Measurements from ENCODE around the gene SPANXD.
"Not testable (repeated sequence)": the region's sequence is repeated elsewhere in the genome, so short reads cannot be mapped to it uniquely, and the experiment has no call there.

Gene SPANXD

GRCh38 chrX:141698639-141699038 is at the start of gene SPANXD:
Gene SPANXD (minus strand): TSS chrX:141698739. CDS start chrX:141698405, 334 bp downstream.
- not testable (repeated sequence) for H3K9me3 ChIP-seq (ENCODE audit: control insufficient read depth in 2 of 2, low read length in 2 of 2); H3K4me1 ChIP-seq (ENCODE audit: control insufficient read depth in 2 of 2, insufficient read depth in 2 of 2, low read length in 2 of 2); H3K36me3 ChIP-seq (ENCODE audit: control insufficient read depth in 2 of 2, insufficient read depth in 2 of 2, low read length in 2 of 2); H3K27ac ChIP-seq (ENCODE audit: low read depth in 2 of 2, low read length in 2 of 2); H3K9ac ChIP-seq (ENCODE audit: low read depth in 1 of 2, low read length in 2 of 2); H3K27me3 ChIP-seq (ENCODE audit: control insufficient read depth in 2 of 2, insufficient read depth in 2 of 2, low read length in 2 of 2); H3K4me3 ChIP-seq (ENCODE audit: low read length in 2 of 2)

GRCh38 chrX:141742666-141743065 is 44.1 kb upstream of the SPANXD start:
- Histone ChIP-seq H3K4me1 (ENCODE audit: control insufficient read depth in 2 of 2, insufficient read depth in 2 of 2, low read length in 2 of 2) (no peaks in the 10 kb centered on the region), H3K36me3 (ENCODE audit: control insufficient read depth in 2 of 2, insufficient read depth in 2 of 2, low read length in 2 of 2) (no peaks in the 10 kb centered on the region), H3K27me3 (ENCODE audit: control insufficient read depth in 2 of 2, insufficient read depth in 2 of 2, low read length in 2 of 2) (no peaks in the 10 kb centered on the region), H3K4me3 (ENCODE audit: low read length in 2 of 2) (no peak overlapping the region), H3K27ac (ENCODE audit: low read depth in 2 of 2, low read length in 2 of 2) (no peak overlapping the region), H3K9ac (ENCODE audit: low read depth in 1 of 2, low read length in 2 of 2) (no peak overlapping the region), H3K9me3 (ENCODE audit: control insufficient read depth in 2 of 2, low read length in 2 of 2) (no peaks in the 10 kb centered on the region)

- Histone ChIP-seq H3K36me3 (ENCODE audit: control insufficient read depth in 2 of 2, insufficient read depth in 2 of 2, low read length in 2 of 2) (no peaks in the 10 kb centered on the region), H3K9me3 (ENCODE audit: control insufficient read depth in 2 of 2, low read length in 2 of 2) (no peaks in the 10 kb centered on the region), H3K4me3 (ENCODE audit: low read length in 2 of 2) (no peak overlapping the region), H3K9ac (ENCODE audit: low read depth in 1 of 2, low read length in 2 of 2) (no peak overlapping the region), H3K27me3 (ENCODE audit: control insufficient read depth in 2 of 2, insufficient read depth in 2 of 2, low read length in 2 of 2) (no peaks in the 10 kb centered on the region), H3K27ac (ENCODE audit: low read depth in 2 of 2, low read length in 2 of 2) (no peak overlapping the region), H3K4me1 (ENCODE audit: control insufficient read depth in 2 of 2, insufficient read depth in 2 of 2, low read length in 2 of 2) (no peaks in the 10 kb centered on the region)
Observed at GRCh38 chrX:141736656-141737055, 38.1 kb upstream of the SPANXD start.

- no peaks in the 10 kb centered on the region for H3K36me3 ChIP-seq (ENCODE audit: control insufficient read depth in 2 of 2, insufficient read depth in 2 of 2, low read length in 2 of 2)
- no peak overlapping the region for H3K4me3 ChIP-seq (ENCODE audit: low read length in 2 of 2)
- no peaks in the 10 kb centered on the region for H3K4me1 ChIP-seq (ENCODE audit: control insufficient read depth in 2 of 2, insufficient read depth in 2 of 2, low read length in 2 of 2)
- H3K9me3 ChIP-seq (ENCODE audit: control insufficient read depth in 2 of 2, low read length in 2 of 2) = no peaks in the 10 kb centered on the region
- no peaks in the 10 kb centered on the region for H3K27me3 ChIP-seq (ENCODE audit: control insufficient read depth in 2 of 2, insufficient read depth in 2 of 2, low read length in 2 of 2)
- H3K9ac ChIP-seq (ENCODE audit: low read depth in 1 of 2, low read length in 2 of 2) = no peak overlapping the region
- no peak overlapping the region for H3K27ac ChIP-seq (ENCODE audit: low read depth in 2 of 2, low read length in 2 of 2)
Observed at GRCh38 chrX:141733371-141733770, 34.8 kb upstream of the SPANXD start.

- no peaks in the 10 kb centered on the region for H3K36me3 ChIP-seq (ENCODE audit: control insufficient read depth in 2 of 2, insufficient read depth in 2 of 2, low read length in 2 of 2)
- no peaks in the 10 kb centered on the region for H3K27me3 ChIP-seq (ENCODE audit: control insufficient read depth in 2 of 2, insufficient read depth in 2 of 2, low read length in 2 of 2)
- H3K9ac ChIP-seq (ENCODE audit: low read depth in 1 of 2, low read length in 2 of 2) = no peak overlapping the region
- H3K4me1 ChIP-seq (ENCODE audit: control insufficient read depth in 2 of 2, insufficient read depth in 2 of 2, low read length in 2 of 2) = no peaks in the 10 kb centered on the region
- H3K9me3 ChIP-seq (ENCODE audit: control insufficient read depth in 2 of 2, low read length in 2 of 2) = no peaks in the 10 kb centered on the region
- H3K27ac ChIP-seq (ENCODE audit: low read depth in 2 of 2, low read length in 2 of 2) = no peak overlapping the region
- no peak overlapping the region for H3K4me3 ChIP-seq (ENCODE audit: low read length in 2 of 2)
Observed at GRCh38 chrX:141732031-141732430, 33.5 kb upstream of the SPANXD start.

- H3K27me3 ChIP-seq (ENCODE audit: control insufficient read depth in 2 of 2, insufficient read depth in 2 of 2, low read length in 2 of 2) = no peaks in the 10 kb centered on the region
- H3K27ac ChIP-seq (ENCODE audit: low read depth in 2 of 2, low read length in 2 of 2) = no peak overlapping the region
- no peaks in the 10 kb centered on the region for H3K4me1 ChIP-seq (ENCODE audit: control insufficient read depth in 2 of 2, insufficient read depth in 2 of 2, low read length in 2 of 2)
- no peaks in the 10 kb centered on the region for H3K36me3 ChIP-seq (ENCODE audit: control insufficient read depth in 2 of 2, insufficient read depth in 2 of 2, low read length in 2 of 2)
- H3K4me3 ChIP-seq (ENCODE audit: low read length in 2 of 2) = no peak overlapping the region
- no peaks in the 10 kb centered on the region for H3K9me3 ChIP-seq (ENCODE audit: control insufficient read depth in 2 of 2, low read length in 2 of 2)
- H3K9ac ChIP-seq (ENCODE audit: low read depth in 1 of 2, low read length in 2 of 2) = no peak overlapping the region
Observed at GRCh38 chrX:141724186-141724585, 25.6 kb upstream of the SPANXD start.

- Histone ChIP-seq H3K9me3 (ENCODE audit: control insufficient read depth in 2 of 2, low read length in 2 of 2) (no peaks in the 10 kb centered on the region), H3K4me1 (ENCODE audit: control insufficient read depth in 2 of 2, insufficient read depth in 2 of 2, low read length in 2 of 2) (no peaks in the 10 kb centered on the region), H3K4me3 (ENCODE audit: low read length in 2 of 2) (no peak overlapping the region), H3K9ac (ENCODE audit: low read depth in 1 of 2, low read length in 2 of 2) (no peak overlapping the region), H3K36me3 (ENCODE audit: control insufficient read depth in 2 of 2, insufficient read depth in 2 of 2, low read length in 2 of 2) (no peaks in the 10 kb centered on the region), H3K27ac (ENCODE audit: low read depth in 2 of 2, low read length in 2 of 2) (no peak overlapping the region), H3K27me3 (ENCODE audit: control insufficient read depth in 2 of 2, insufficient read depth in 2 of 2, low read length in 2 of 2) (no peaks in the 10 kb centered on the region)
Observed at GRCh38 chrX:141714680-141715079, 16.1 kb upstream of the SPANXD start.

GRCh38 chrX:141701072-141701471 is 2.5 kb upstream of the SPANXD start:
- H3K4me1 ChIP-seq (ENCODE audit: control insufficient read depth in 2 of 2, insufficient read depth in 2 of 2, low read length in 2 of 2) = no peaks in the 10 kb centered on the region
- no peaks in the 10 kb centered on the region for H3K27me3 ChIP-seq (ENCODE audit: control insufficient read depth in 2 of 2, insufficient read depth in 2 of 2, low read length in 2 of 2)
- H3K9ac ChIP-seq (ENCODE audit: low read depth in 1 of 2, low read length in 2 of 2) = no peak overlapping the region
- no peak overlapping the region for H3K27ac ChIP-seq (ENCODE audit: low read depth in 2 of 2, low read length in 2 of 2)
- no peaks in the 10 kb centered on the region for H3K9me3 ChIP-seq (ENCODE audit: control insufficient read depth in 2 of 2, low read length in 2 of 2)
- no peaks in the 10 kb centered on the region for H3K36me3 ChIP-seq (ENCODE audit: control insufficient read depth in 2 of 2, insufficient read depth in 2 of 2, low read length in 2 of 2)
- H3K4me3 ChIP-seq (ENCODE audit: low read length in 2 of 2) = no peak overlapping the region

- no peak overlapping the region for H3K4me3 ChIP-seq (ENCODE audit: low read length in 2 of 2)
- no peaks in the 10 kb centered on the region for H3K4me1 ChIP-seq (ENCODE audit: control insufficient read depth in 2 of 2, insufficient read depth in 2 of 2, low read length in 2 of 2)
- H3K27me3 ChIP-seq (ENCODE audit: control insufficient read depth in 2 of 2, insufficient read depth in 2 of 2, low read length in 2 of 2) = no peaks in the 10 kb centered on the region
- H3K27ac ChIP-seq (ENCODE audit: low read depth in 2 of 2, low read length in 2 of 2) = no peak overlapping the region
- H3K9me3 ChIP-seq (ENCODE audit: control insufficient read depth in 2 of 2, low read length in 2 of 2) = no peaks in the 10 kb centered on the region
- H3K36me3 ChIP-seq (ENCODE audit: control insufficient read depth in 2 of 2, insufficient read depth in 2 of 2, low read length in 2 of 2) = no peaks in the 10 kb centered on the region
- no peak overlapping the region for H3K9ac ChIP-seq (ENCODE audit: low read depth in 1 of 2, low read length in 2 of 2)
Observed at GRCh38 chrX:141673946-141674345, 24.6 kb downstream of the SPANXD start.

- Histone ChIP-seq H3K27me3 (ENCODE audit: control insufficient read depth in 2 of 2, insufficient read depth in 2 of 2, low read length in 2 of 2) (no peaks in the 10 kb centered on the region), H3K4me3 (ENCODE audit: low read length in 2 of 2) (no peak overlapping the region), H3K9ac (ENCODE audit: low read depth in 1 of 2, low read length in 2 of 2) (no peak overlapping the region), H3K9me3 (ENCODE audit: control insufficient read depth in 2 of 2, low read length in 2 of 2) (no peaks in the 10 kb centered on the region), H3K4me1 (ENCODE audit: control insufficient read depth in 2 of 2, insufficient read depth in 2 of 2, low read length in 2 of 2) (no peaks in the 10 kb centered on the region), H3K27ac (ENCODE audit: low read depth in 2 of 2, low read length in 2 of 2) (no peak overlapping the region), H3K36me3 (ENCODE audit: control insufficient read depth in 2 of 2, insufficient read depth in 2 of 2, low read length in 2 of 2) (no peaks in the 10 kb centered on the region)
Observed at GRCh38 chrX:141669689-141670088, 28.9 kb downstream of the SPANXD start.

- Histone ChIP-seq H3K36me3 (ENCODE audit: control insufficient read depth in 2 of 2, insufficient read depth in 2 of 2, low read length in 2 of 2) (no peaks in the 10 kb centered on the region), H3K4me1 (ENCODE audit: control insufficient read depth in 2 of 2, insufficient read depth in 2 of 2, low read length in 2 of 2) (no peaks in the 10 kb centered on the region), H3K27me3 (ENCODE audit: control insufficient read depth in 2 of 2, insufficient read depth in 2 of 2, low read length in 2 of 2) (no peaks in the 10 kb centered on the region), H3K9me3 (ENCODE audit: control insufficient read depth in 2 of 2, low read length in 2 of 2) (no peaks in the 10 kb centered on the region), H3K9ac (ENCODE audit: low read depth in 1 of 2, low read length in 2 of 2) (no peak overlapping the region), H3K4me3 (ENCODE audit: low read length in 2 of 2) (no peak overlapping the region), H3K27ac (ENCODE audit: low read depth in 2 of 2, low read length in 2 of 2) (no peak overlapping the region)
Observed at GRCh38 chrX:141668371-141668770, 30.2 kb downstream of the SPANXD start.

Data from mucosa of rectum (tissue), 2 donors.